ENCODE measurements around the gene PML. TPM values are rescaled to one million over a fixed set of nuclear protein-coding genes. Genes with fewer than 3 reads are reported as not detected.

PML gene
- total and polyA plus RNA-seq, 12 donors: 17.9 to 50.1 (median 22.5) TPM

GRCh38 chr15:74028646-74029045 is 34.1 kb downstream of the PML start:
- no peak for DNase-seq
- intact Hi-C loops (cut with DNase I): no loop called here
- Histone ChIP-seq H3K9me3 (no peaks in the 10 kb centered on the region), H3K4me3 (no peak overlapping the region), H3K27me3 (no peaks in the 10 kb centered on the region), H3K36me3 (peaks cover 0 to 100% (median 28%) of the 10 kb centered on the region in 9 donors), H3K4me1 (peaks cover 7 to 46% (median 31%) of the 10 kb centered on the region in 9 donors), H3K27ac (peak overlapping the region in 1 of 10 donors; percentile 16)
- no peak for TF ChIP-seq CTCF (IDR thresholded peaks at IDR 0.05)
- ATAC-seq: no peak
- WGBS, 2 donors: 55 to 67% methylated on average over 3 of the region's 3 CpGs

- Histone ChIP-seq H3K27me3 (no peaks in the 10 kb centered on the region), H3K36me3 (peaks cover 0 to 100% (median 39%) of the 10 kb centered on the region in 9 donors), H3K4me1 (peaks cover 0 to 34% (median 21%) of the 10 kb centered on the region in 9 donors), H3K4me3 (no peak overlapping the region), H3K9me3 (no peaks in the 10 kb centered on the region), H3K27ac (peak overlapping the region in 1 of 10 donors; percentile 18)
- no peak for TF ChIP-seq CTCF (IDR thresholded peaks at IDR 0.05)
- intact Hi-C loops (cut with DNase I): loop anchor here in 1 of 10 donors (5.0 kb wide), 1 partner anchor 50 kb away; no protein-coding TSS in a partner anchor
- DNase-seq (no peak), ATAC-seq (no peak)
- WGBS, 2 donors: 97% methylated on average over 6 of the region's 6 CpGs
Observed at GRCh38 chr15:74032046-74032445, 37.5 kb downstream of the PML start.

- ATAC-seq: peak in 1 of 8 donors; percentile 9
Observed at GRCh38 chr15:74032606-74033561, 38.4 kb downstream of the PML start.

More at GRCh38 chr15:74032606-74033561, 38.4 kb downstream of the PML start:
- H3K27ac ChIP-seq: peak overlapping the region in 2 of 10 donors; percentile 18 to 20
- H3K4me1 ChIP-seq: peaks cover 0 to 37% (median 17%) of the 10 kb centered on the region in 9 donors
- H3K36me3 ChIP-seq: peaks cover 0 to 100% (median 31%) of the 10 kb centered on the region in 9 donors
- H3K27me3 ChIP-seq: no peaks in the 10 kb centered on the region
- intact Hi-C loops (cut with DNase I): loop anchor here in 1 of 10 donors (5.0 kb wide), 1 partner anchor 51 kb away; no protein-coding TSS in a partner anchor
- WGBS, 2 donors: 76 to 84% methylated on average over 16 of the region's 16 CpGs
- no peak overlapping the region for H3K4me3 ChIP-seq
- DNase-seq: no peak
- H3K9me3 ChIP-seq: no peaks in the 10 kb centered on the region
- no peak for TF ChIP-seq CTCF (IDR thresholded peaks at IDR 0.05)
